Keratinocyte (primary cell): ENCODE data around the gene SLC35F2.

ENCODE experiments used
- CTCF ChIP-seq, 3 experiments: IDR thresholded peaks in 1 of 3; conservative IDR thresholded peaks in 1 of 3; optimal IDR thresholded peaks in 1 of 3; 2 replicates in 2 of 3; 3 replicates in 1 of 3; pipeline versions ENCODE3 to v1.5.1; 2011; ENCODE audit warnings: low read length in 3 of 3, mild to moderate bottlenecking in 3 of 3, moderate library complexity in 2 of 3, control low read depth in 1 of 3, inconsistent platforms in 1 of 3; ENCODE audit not compliant: insufficient read depth in 2 of 3; ENCODE audit errors: extremely low read depth in 1 of 3
- EZH2 ChIP-seq: IDR thresholded peaks from one replicate; pipeline ENCODE4 v1.6.1; 2012; ENCODE audit warnings: inconsistent platforms, mild to moderate bottlenecking, low read length, moderate library complexity

- no peak for TF ChIP-seq CTCF (optimal IDR thresholded peaks at IDR 0.05 in 1 of 3, IDR thresholded peaks at IDR 0.05 in 1 of 3, conservative IDR thresholded peaks at IDR 0.05 in 1 of 3; ENCODE audit: extremely low read depth in 1 of 3, insufficient read depth in 2 of 3, low read length in 3 of 3)
- TF ChIP-seq EZH2: no peak
Measured at GRCh38 chr11:107851704-107852310, 6.8 kb downstream of the SLC35F2 start.
